Right cardiac atrium (tissue), 5 donors: ENCODE results near the gene LMCD1. TPM values are rescaled to one million over a fixed set of nuclear protein-coding genes. Genes with fewer than 3 reads are reported as not detected.

Experiments
- ATAC-seq, 2 donors: fragments of 200-7000 bp; cut with Tn5 transposase; one replicate each; pipeline versions ENCODE4 v1.8.0 to v1.9.1; 2020; ENCODE audit warnings: moderate library complexity in 2 of 2, mild to moderate bottlenecking in 1 of 2
- DNase-seq, 3 donors: peaks; one replicate each; pipeline ENCODE4 v3.0.0-alpha.2; 2020
- H3K27ac ChIP-seq: one replicate; pipeline ENCODE4 v1.5.1; 2013; ENCODE audit warnings: mild to moderate bottlenecking, low read length, control low read depth, moderate library complexity
- H3K27me3 ChIP-seq: one replicate; pipeline ENCODE4 v1.6.1; 2013; ENCODE audit not compliant: control insufficient read depth, insufficient read depth
- H3K4me1 ChIP-seq: one replicate; pipeline ENCODE4 v1.6.1; 2013; ENCODE audit warnings: low read length; ENCODE audit not compliant: control insufficient read depth, insufficient read depth
- H3K4me3 ChIP-seq: one replicate; pipeline ENCODE4 v1.5.1; 2013; ENCODE audit warnings: low read length, control low read depth
- H3K9me3 ChIP-seq: one replicate; pipeline ENCODE4 v1.6.1; 2013; ENCODE audit warnings: low read length; ENCODE audit not compliant: control insufficient read depth
- WGBS: extraction: QIAGEN DNeasy Blood & Tissue Kit; methylation state at CpG from one replicate; pipeline ENCODE4 v1.1.7; 2013; 5-methylcytosine and 5-hydroxymethylcytosine counted together
- intact Hi-C, 4 donors: fragments of 100-400 bp; cut with DNase I; formaldehyde crosslinking; loops; one replicate each; pipeline versions ENCODE4 v1.11.0 to v1.14.0; 2022 to 2023
- polyA plus RNA-seq: library from polyadenylated mRNA; stranded (reverse); fragments of 200-250 nt; gene quantifications from one replicate; pipeline ENCODE4 v1.2.3, GENCODE V29; 2013
- total RNA-seq, 4 donors: library from RNA; stranded (reverse); fragmentation: NEBNext Ultra II Directional; extraction: Animal tissue kit (Norgen Biotek cat#: 25700); gene quantifications; one replicate each; pipeline ENCODE4 v1.2.1, GENCODE V29; 2021
- donor health status: healthy with polysubstance abuse.
- donor health status: DM: no; HTN: yes; CAD: no.
- donor health status: DM: no; HTN: no; CAD: no.
- donor health status: DM: no; HTN: yes; CAD: no; lungs with severe emphysema.
- donor health status: DM: yes; HTN: yes; CAD: no.

The LMCD1 gene
- total and polyA plus RNA-seq, 5 donors: 43.4 to 57.8 (median 53.5) TPM

GRCh38 chr3:8604988-8605387 lies 103.4 kb downstream of the LMCD1 start:
- no peaks in the 10 kb centered on the region for H3K27me3 ChIP-seq
- DNase-seq (no peak), ATAC-seq (no peak)
- 93% methylated on average over 3 of the region's 3 CpGs for WGBS
- peaks cover 10% of the 10 kb centered on the region for H3K4me1 ChIP-seq
- H3K9me3 ChIP-seq: no peaks in the 10 kb centered on the region
- H3K27ac ChIP-seq: no peak overlapping the region
- intact Hi-C loops: loop anchor here (5.0 kb wide), 2 partner anchors 123 to 163 kb away; no protein-coding TSS in a partner anchor
- H3K4me3 ChIP-seq: no peak overlapping the region

- H3K4me3 ChIP-seq: no peak overlapping the region
- peaks cover 10% of the 10 kb centered on the region for H3K4me1 ChIP-seq
- 25% methylated on average over 7 of the region's 7 CpGs for WGBS
- no peaks in the 10 kb centered on the region for H3K27me3 ChIP-seq
- intact Hi-C loops: loop anchor here (5.0 kb wide), 2 partner anchors 124 to 164 kb away; no protein-coding TSS in a partner anchor
- H3K9me3 ChIP-seq: no peaks in the 10 kb centered on the region
- H3K27ac ChIP-seq: no peak overlapping the region
- DNase-seq (no peak), ATAC-seq (peak in 1 of 2 donors; percentile 4)
Measured at GRCh38 chr3:8606701-8607231, 105.1 kb downstream of the LMCD1 start.

- peak; percentile 97 to 98 for ATAC-seq
- intact Hi-C loops: loop anchor here (5.0 kb wide), 2 partner anchors 125 to 165 kb away; no protein-coding TSS in a partner anchor
- Histone ChIP-seq H3K27me3 (no peaks in the 10 kb centered on the region), H3K4me1 (peaks cover 10% of the 10 kb centered on the region), H3K4me3 (no peak overlapping the region), H3K9me3 (no peaks in the 10 kb centered on the region), H3K27ac (no peak overlapping the region)
- WGBS: 29% methylated on average over 7 of the region's 7 CpGs
- DNase-seq: peak; percentile 79 to 92 (median 87)
Measured at GRCh38 chr3:8607234-8608040, 105.8 kb downstream of the LMCD1 start.

- Histone ChIP-seq H3K27me3 (no peaks in the 10 kb centered on the region), H3K4me3 (no peak overlapping the region), H3K9me3 (no peaks in the 10 kb centered on the region), H3K4me1 (peaks cover 7% of the 10 kb centered on the region), H3K27ac (no peak overlapping the region)
- intact Hi-C loops: loop anchor here (5.0 kb wide), 2 partner anchors 126 to 166 kb away; no protein-coding TSS in a partner anchor
- 91% methylated on average over 16 of the region's 16 CpGs for WGBS
- DNase-seq: no peak
- no peak for ATAC-seq
Measured at GRCh38 chr3:8608041-8608790, 106.6 kb downstream of the LMCD1 start.

- Histone ChIP-seq H3K4me3 (no peak overlapping the region), H3K27me3 (no peaks in the 10 kb centered on the region), H3K9me3 (no peaks in the 10 kb centered on the region), H3K4me1 (peaks cover 5% of the 10 kb centered on the region), H3K27ac (no peak overlapping the region)
- intact Hi-C loops: loop anchor here (5.0 kb wide), 2 partner anchors 127 to 167 kb away; no protein-coding TSS in a partner anchor
- DNase-seq (no peak), ATAC-seq (no peak)
- WGBS: 89% methylated on average over 10 of the region's 10 CpGs
Measured at GRCh38 chr3:8608791-8609467, 107.3 kb downstream of the LMCD1 start.

GRCh38 chr3:8610951-8611350 lies 109.3 kb downstream of the LMCD1 start:
- DNase-seq: no peak
- Histone ChIP-seq H3K4me1 (peaks cover 5% of the 10 kb centered on the region), H3K27me3 (no peaks in the 10 kb centered on the region), H3K4me3 (no peak overlapping the region), H3K27ac (no peak overlapping the region), H3K9me3 (no peaks in the 10 kb centered on the region)
- WGBS: 90% methylated on average over 8 of the region's 8 CpGs
- intact Hi-C loops: no loop called here
- ATAC-seq: no peak

GRCh38 chr3:8617921-8618320 lies 116.3 kb downstream of the LMCD1 start:
- H3K4me3 ChIP-seq: no peak overlapping the region
- 95% methylated on average over 5 of the region's 5 CpGs for WGBS
- no peaks in the 10 kb centered on the region for H3K4me1 ChIP-seq
- H3K9me3 ChIP-seq: no peaks in the 10 kb centered on the region
- H3K27ac ChIP-seq: no peak overlapping the region
- intact Hi-C loops: no loop called here
- DNase-seq (no peak), ATAC-seq (no peak)
- no peaks in the 10 kb centered on the region for H3K27me3 ChIP-seq

GRCh38 chr3:8618950-8619349 lies 117.3 kb downstream of the LMCD1 start:
- DNase-seq: no peak
- Histone ChIP-seq H3K4me3 (no peak overlapping the region), H3K27me3 (no peaks in the 10 kb centered on the region), H3K27ac (no peak overlapping the region), H3K4me1 (no peaks in the 10 kb centered on the region), H3K9me3 (no peaks in the 10 kb centered on the region)
- intact Hi-C loops: no loop called here
- 93% methylated on average over 4 of the region's 4 CpGs for WGBS
- no peak for ATAC-seq

- no peak for ATAC-seq
Measured at GRCh38 chr3:8619548-8619947, 117.9 kb downstream of the LMCD1 start.

GRCh38 chr3:8621141-8621540 lies 119.5 kb downstream of the LMCD1 start:
- Histone ChIP-seq H3K27ac (no peak overlapping the region), H3K4me1 (no peaks in the 10 kb centered on the region), H3K9me3 (no peaks in the 10 kb centered on the region), H3K27me3 (no peaks in the 10 kb centered on the region), H3K4me3 (no peak overlapping the region)
- DNase-seq (no peak), ATAC-seq (no peak)
- intact Hi-C loops: loop anchor here in 2 of 4 donors (5.0 kb wide), 1 partner anchor 179 kb away; no protein-coding TSS in a partner anchor
- 73% methylated on average over 3 of the region's 3 CpGs for WGBS

More at GRCh38 chr3:8619548-8619947, 117.9 kb downstream of the LMCD1 start:
- DNase-seq: no peak
- Histone ChIP-seq H3K27me3 (no peaks in the 10 kb centered on the region), H3K9me3 (no peaks in the 10 kb centered on the region), H3K27ac (no peak overlapping the region), H3K4me1 (no peaks in the 10 kb centered on the region), H3K4me3 (no peak overlapping the region)
- intact Hi-C loops: no loop called here
- 92% methylated on average over 7 of the region's 7 CpGs for WGBS
